ENCODE results near the gene F2. TPM values are rescaled to one million over a fixed set of nuclear protein-coding genes. Genes with fewer than 3 reads are reported as not detected.

Gene F2
- total RNA-seq, 1 donor from 2014 or later = 0.26 TPM

DNA sequence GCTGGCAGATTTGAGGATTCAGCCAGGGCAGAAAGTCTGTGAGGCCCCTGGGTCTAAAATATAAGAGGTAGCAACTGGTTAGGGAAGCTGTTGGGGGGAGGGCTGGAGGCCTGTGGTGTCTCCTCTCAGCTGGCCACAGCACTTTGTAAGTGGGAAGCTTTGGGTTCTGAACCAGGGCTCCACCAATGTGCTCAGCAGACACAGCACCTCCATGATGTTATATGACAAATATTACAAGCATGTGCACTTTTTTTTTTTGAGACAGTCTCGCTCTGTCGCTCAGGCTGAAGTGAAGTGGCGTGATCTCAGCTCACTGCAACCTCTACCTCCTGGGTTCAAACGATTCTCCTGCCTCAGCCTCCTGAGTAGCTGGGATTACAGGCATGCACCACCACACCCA is 26.6 kb upstream of the F2 start:
- no peak for TF ChIP-seq CTCF (IDR thresholded peaks at IDR 0.05; ENCODE audit: insufficient read depth, low read length, severe bottlenecking)
- no peak for FAIRE-seq
- no peak overlapping the region for H3K4me3 ChIP-seq (ENCODE audit: low read depth, low read length)
- peaks cover 26% of the 10 kb centered on the region for H3K36me3 ChIP-seq (ENCODE audit: control insufficient read depth, insufficient read depth, low read length)
- DNase-seq (ENCODE audit: low read depth) = no peak
- no peaks in the 10 kb centered on the region for H3K27me3 ChIP-seq (ENCODE audit: control insufficient read depth, insufficient read depth, low read length)

DNA sequence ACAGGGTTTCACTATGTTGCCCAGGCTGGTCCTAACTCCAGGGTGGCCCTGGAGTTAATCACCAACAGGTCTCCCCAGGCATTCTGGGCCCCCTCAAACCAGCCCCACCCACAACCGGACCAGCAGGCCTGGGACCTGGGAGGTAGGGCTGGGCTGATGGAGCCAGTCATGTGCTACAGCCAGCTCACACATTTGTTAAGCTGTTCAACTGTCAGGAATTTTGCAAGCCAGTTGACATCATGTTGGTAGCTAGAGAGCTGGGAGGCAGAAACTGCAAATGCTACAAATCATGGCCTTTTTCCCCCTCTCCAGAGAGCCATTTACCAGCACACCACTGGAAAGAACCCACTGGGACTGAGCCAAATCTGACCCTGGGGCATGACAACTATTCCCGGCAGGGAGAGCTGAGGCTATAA is 25.4 kb upstream of the F2 start:
- FAIRE-seq (peak; percentile 52), DNase-seq (ENCODE audit: low read depth) (peak; percentile 60)
- no peak for TF ChIP-seq CTCF (IDR thresholded peaks at IDR 0.05; ENCODE audit: insufficient read depth, low read length, severe bottlenecking)
- H3K36me3 ChIP-seq (ENCODE audit: control insufficient read depth, insufficient read depth, low read length) = peaks cover 27% of the 10 kb centered on the region
- no peak overlapping the region for H3K4me3 ChIP-seq (ENCODE audit: low read depth, low read length)
- no peaks in the 10 kb centered on the region for H3K27me3 ChIP-seq (ENCODE audit: control insufficient read depth, insufficient read depth, low read length)

GRCh38 chr11:46694072-46694471 is 24.9 kb upstream of the F2 start:
- Histone ChIP-seq H3K4me3 (ENCODE audit: low read depth, low read length) (no peak overlapping the region), H3K27me3 (ENCODE audit: control insufficient read depth, insufficient read depth, low read length) (no peaks in the 10 kb centered on the region), H3K36me3 (ENCODE audit: control insufficient read depth, insufficient read depth, low read length) (peaks cover 27% of the 10 kb centered on the region)
- FAIRE-seq (no peak), DNase-seq (ENCODE audit: low read depth) (no peak)
- no peak for TF ChIP-seq CTCF (IDR thresholded peaks at IDR 0.05; ENCODE audit: insufficient read depth, low read length, severe bottlenecking)

- FAIRE-seq (no peak), DNase-seq (ENCODE audit: low read depth) (no peak)
- H3K27me3 ChIP-seq (ENCODE audit: control insufficient read depth, insufficient read depth, low read length) = no peaks in the 10 kb centered on the region
- H3K36me3 ChIP-seq (ENCODE audit: control insufficient read depth, insufficient read depth, low read length) = peaks cover 27% of the 10 kb centered on the region
- no peak overlapping the region for H3K4me3 ChIP-seq (ENCODE audit: low read depth, low read length)
- TF ChIP-seq CTCF (IDR thresholded peaks at IDR 0.05; ENCODE audit: insufficient read depth, low read length, severe bottlenecking) = no peak
These were observed 24.4 kb upstream of the F2 start for GRCh38 chr11:46694607-46695006.

DNA sequence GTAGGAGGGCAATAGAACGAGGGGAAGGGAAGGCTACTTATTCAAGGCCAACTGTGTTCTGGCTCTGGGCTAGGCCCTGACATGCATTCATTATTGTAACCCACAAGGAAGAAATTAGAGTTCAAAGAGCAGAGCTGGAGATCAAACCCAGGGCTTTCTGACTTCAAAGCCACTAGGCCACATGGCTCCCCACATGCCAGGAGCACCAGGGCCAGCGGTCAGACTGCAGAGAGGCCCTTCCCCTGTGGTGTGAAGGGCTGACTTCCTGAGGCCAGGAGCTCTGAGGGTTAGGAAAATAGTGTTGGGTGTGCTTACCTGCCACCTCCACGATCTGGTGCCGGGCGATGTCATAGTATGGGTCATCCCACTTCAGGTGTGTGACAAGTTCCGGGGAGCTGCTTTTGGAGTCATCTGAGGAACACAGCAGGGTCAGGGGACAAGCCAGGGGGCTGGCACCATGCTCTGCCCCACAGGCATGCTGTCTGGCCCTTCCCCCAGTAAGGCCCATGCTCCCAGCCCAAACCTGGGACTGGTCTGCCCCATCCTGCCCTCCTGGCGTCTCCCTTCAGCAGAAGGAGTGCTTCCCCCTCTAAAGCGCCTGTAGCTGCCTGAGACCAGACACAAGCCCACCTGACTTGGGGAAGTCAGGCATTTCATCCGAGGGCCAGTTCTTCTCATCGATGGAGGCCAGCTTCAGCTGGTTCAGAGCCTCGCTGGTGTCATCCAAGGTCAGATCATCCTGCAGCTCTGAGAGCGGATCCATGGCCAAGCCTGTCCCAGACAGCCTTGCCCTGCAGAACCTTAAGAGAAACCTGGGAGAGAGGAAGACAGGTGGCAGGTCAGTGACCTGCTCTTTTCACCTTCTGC is 23.4 kb upstream of the F2 start:
- FAIRE-seq (no peak), DNase-seq (ENCODE audit: low read depth) (no peak)
- Histone ChIP-seq H3K27me3 (ENCODE audit: control insufficient read depth, insufficient read depth, low read length) (no peaks in the 10 kb centered on the region), H3K36me3 (ENCODE audit: control insufficient read depth, insufficient read depth, low read length) (peaks cover 27% of the 10 kb centered on the region), H3K4me3 (ENCODE audit: low read depth, low read length) (no peak overlapping the region)
- TF ChIP-seq CTCF (IDR thresholded peaks at IDR 0.05; ENCODE audit: insufficient read depth, low read length, severe bottlenecking) = no peak

GRCh38 chr11:46696212-46696558 is 22.8 kb upstream of the F2 start:
- H3K4me3 ChIP-seq (ENCODE audit: low read depth, low read length) = no peak overlapping the region
- DNase-seq (ENCODE audit: low read depth) = no peak
- TF ChIP-seq CTCF (IDR thresholded peaks at IDR 0.05; ENCODE audit: insufficient read depth, low read length, severe bottlenecking) = no peak
- H3K36me3 ChIP-seq (ENCODE audit: control insufficient read depth, insufficient read depth, low read length) = peaks cover 27% of the 10 kb centered on the region
- FAIRE-seq = no peak
- no peaks in the 10 kb centered on the region for H3K27me3 ChIP-seq (ENCODE audit: control insufficient read depth, insufficient read depth, low read length)
